Parathyroid adenoma (tissue), 2 donors: ENCODE measurements around the gene CNMD.
A peak's percentile ranks its signal among the peaks of the same experiment; 100 is the strongest.

Experiments used
- H2AFZ ChIP-seq: fragments of 300-600 bp; sonication (generic); one replicate; pipeline ENCODE4 v1.7.0; 2017; ENCODE audit warnings: antibody characterized with exemption, mild to moderate bottlenecking
- H3K27ac ChIP-seq: fragments of 300-600 bp; sonication (generic); one replicate; pipeline ENCODE4 v1.7.0; 2017
- H3K27me3 ChIP-seq: fragments of 300-600 bp; sonication (generic); one replicate; pipeline ENCODE4 v1.7.0; 2017; ENCODE audit warnings: low read length; ENCODE audit not compliant: control insufficient read depth, insufficient read depth
- H3K36me3 ChIP-seq: fragments of 300-600 bp; sonication (generic); one replicate; pipeline ENCODE4 v1.7.0; 2017; ENCODE audit warnings: low read length; ENCODE audit not compliant: control insufficient read depth, insufficient read depth
- H3K4me1 ChIP-seq: fragments of 300-600 bp; sonication (generic); one replicate; pipeline ENCODE4 v1.7.0; 2017; ENCODE audit warnings: control low read depth
- H3K4me2 ChIP-seq: fragments of 300-600 bp; sonication (generic); one replicate; pipeline ENCODE4 v1.7.0; 2017; ENCODE audit warnings: low read length
- H3K4me3 ChIP-seq: fragments of 300-600 bp; sonication (generic); one replicate; pipeline ENCODE4 v1.7.0; 2017; ENCODE audit warnings: low read depth, low read length
- H3K79me2 ChIP-seq: fragments of 300-600 bp; sonication (generic); one replicate; pipeline ENCODE4 v1.7.0; 2017; ENCODE audit warnings: control low read depth
- H3K9ac ChIP-seq: fragments of 300-600 bp; sonication (generic); one replicate; pipeline ENCODE4 v1.7.0; 2017; ENCODE audit warnings: mild to moderate bottlenecking
- H3K9me3 ChIP-seq: fragments of 300-600 bp; sonication (generic); one replicate; pipeline ENCODE4 v1.7.0; 2017; ENCODE audit warnings: low read length; ENCODE audit not compliant: control insufficient read depth
- TF ChIP-seq, protein P1 (sequence below): fragments of 300-600 bp; sonication (generic); IDR thresholded peaks from one replicate; pipeline ENCODE4 v1.7.0; 2017; ENCODE audit warnings: antibody characterized with exemption, mild to moderate bottlenecking
- donor health status: primary hyperparathyroidism.

Gene CNMD

DNA sequence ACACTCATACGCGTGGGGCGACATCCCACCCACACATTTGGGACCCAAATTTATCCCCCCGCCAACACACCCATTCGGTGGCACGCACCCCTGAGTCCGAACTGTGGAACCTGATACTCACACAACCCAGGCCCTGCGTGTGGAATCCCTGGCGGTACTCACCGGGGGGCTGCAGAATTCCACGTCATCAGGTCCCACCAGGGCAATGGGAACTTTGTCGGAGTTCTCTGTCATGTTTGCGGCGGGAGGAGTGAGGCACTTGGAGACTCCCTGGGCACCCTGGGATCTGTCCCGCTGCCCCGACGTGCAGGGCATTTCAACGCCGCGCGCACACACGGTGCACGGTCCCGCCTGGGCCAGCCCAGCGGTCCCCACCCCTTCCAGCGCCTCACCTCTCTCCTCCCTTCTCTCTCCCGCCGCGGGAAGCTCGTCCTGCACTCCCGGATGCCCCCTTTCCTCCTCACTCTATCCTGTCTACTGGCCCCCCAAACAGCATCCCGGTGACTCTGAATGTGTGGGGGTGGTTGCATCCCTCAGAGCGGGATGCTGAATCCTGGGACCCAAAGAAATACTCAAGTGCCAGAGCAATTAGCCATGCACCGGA lies at the start of gene CNMD:
TSS of gene CNMD (minus strand) at position 353 of the 604 bp plus-strand sequence. CDS start at position 234, 119 bp downstream.
- Histone ChIP-seq H3K9me3 (no peaks in the 10 kb centered on the region), H3K27ac (no peak within 1 kb of the TSS), H3K79me2 (no peaks in the 10 kb centered on the region), H3K4me2 (peak within 1 kb of the TSS; percentile 25), H3K27me3 (peaks cover 5% of the 10 kb centered on the region), H2AFZ (no peak within 1 kb of the TSS), H3K36me3 (no peaks in the 10 kb centered on the region), H3K4me3 (no peak within 1 kb of the TSS), H3K9ac (no peak within 1 kb of the TSS), H3K4me1 (no peaks in the 10 kb centered on the region)
- TF ChIP-seq, protein P1, sequence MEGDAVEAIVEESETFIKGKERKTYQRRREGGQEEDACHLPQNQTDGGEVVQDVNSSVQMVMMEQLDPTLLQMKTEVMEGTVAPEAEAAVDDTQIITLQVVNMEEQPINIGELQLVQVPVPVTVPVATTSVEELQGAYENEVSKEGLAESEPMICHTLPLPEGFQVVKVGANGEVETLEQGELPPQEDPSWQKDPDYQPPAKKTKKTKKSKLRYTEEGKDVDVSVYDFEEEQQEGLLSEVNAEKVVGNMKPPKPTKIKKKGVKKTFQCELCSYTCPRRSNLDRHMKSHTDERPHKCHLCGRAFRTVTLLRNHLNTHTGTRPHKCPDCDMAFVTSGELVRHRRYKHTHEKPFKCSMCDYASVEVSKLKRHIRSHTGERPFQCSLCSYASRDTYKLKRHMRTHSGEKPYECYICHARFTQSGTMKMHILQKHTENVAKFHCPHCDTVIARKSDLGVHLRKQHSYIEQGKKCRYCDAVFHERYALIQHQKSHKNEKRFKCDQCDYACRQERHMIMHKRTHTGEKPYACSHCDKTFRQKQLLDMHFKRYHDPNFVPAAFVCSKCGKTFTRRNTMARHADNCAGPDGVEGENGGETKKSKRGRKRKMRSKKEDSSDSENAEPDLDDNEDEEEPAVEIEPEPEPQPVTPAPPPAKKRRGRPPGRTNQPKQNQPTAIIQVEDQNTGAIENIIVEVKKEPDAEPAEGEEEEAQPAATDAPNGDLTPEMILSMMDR: no peak

DNA sequence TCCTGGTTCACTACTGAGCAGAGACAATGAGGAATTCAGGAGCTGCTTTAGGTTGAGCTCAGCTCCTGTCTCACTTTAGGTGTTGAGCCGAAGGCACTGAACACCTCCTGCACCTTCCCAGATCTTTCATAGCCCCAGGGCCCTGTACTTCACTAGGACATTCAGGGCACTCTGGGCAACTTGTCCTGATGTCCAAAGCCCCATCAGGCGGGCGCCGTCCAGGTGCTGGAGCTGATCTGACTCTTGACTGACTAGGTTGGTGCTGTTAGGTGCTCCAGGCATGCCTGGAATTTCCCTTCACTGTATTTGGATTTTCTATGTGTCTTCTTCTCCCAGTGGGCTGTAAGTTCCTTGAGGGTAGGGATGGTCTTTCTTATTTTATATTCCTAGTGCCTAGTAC lies 48.4 kb upstream of the CNMD start:
- Histone ChIP-seq H3K27me3 (no peaks in the 10 kb centered on the region), H3K79me2 (no peaks in the 10 kb centered on the region), H3K27ac (no peak overlapping the region), H3K9ac (no peak overlapping the region), H3K36me3 (no peaks in the 10 kb centered on the region), H3K9me3 (no peaks in the 10 kb centered on the region), H3K4me1 (no peaks in the 10 kb centered on the region), H3K4me2 (no peak overlapping the region), H2AFZ (no peak overlapping the region), H3K4me3 (no peak overlapping the region)
- TF ChIP-seq, protein P1: no peak

DNA sequence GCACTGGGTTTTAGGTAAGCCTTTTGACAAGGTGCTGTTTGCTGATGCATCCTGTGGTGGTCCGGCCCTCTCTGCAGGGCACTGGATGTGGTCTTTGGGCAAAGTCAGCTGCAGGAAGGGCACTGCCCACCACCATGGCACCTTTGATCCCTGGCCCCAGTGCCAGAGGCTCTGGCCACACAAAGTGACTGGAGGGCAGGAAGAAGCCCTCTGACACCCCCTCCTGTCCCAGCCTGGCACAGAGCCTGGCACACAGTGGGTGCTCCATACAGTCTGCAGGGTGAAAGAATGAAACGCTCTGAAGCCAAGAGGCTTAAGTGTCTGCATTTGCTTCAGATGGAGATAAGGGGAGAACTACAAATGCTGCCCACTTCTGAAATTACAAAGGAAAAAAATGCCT lies 47.6 kb upstream of the CNMD start:
- H3K27me3 ChIP-seq: no peaks in the 10 kb centered on the region
- H3K79me2 ChIP-seq: no peaks in the 10 kb centered on the region
- no peak overlapping the region for H3K4me3 ChIP-seq
- H3K9me3 ChIP-seq: no peaks in the 10 kb centered on the region
- no peak overlapping the region for H3K4me2 ChIP-seq
- no peak overlapping the region for H3K9ac ChIP-seq
- H3K27ac ChIP-seq: no peak overlapping the region
- H3K36me3 ChIP-seq: no peaks in the 10 kb centered on the region
- TF ChIP-seq, protein P1: no peak
- H3K4me1 ChIP-seq: no peaks in the 10 kb centered on the region
- H2AFZ ChIP-seq: no peak overlapping the region

DNA sequence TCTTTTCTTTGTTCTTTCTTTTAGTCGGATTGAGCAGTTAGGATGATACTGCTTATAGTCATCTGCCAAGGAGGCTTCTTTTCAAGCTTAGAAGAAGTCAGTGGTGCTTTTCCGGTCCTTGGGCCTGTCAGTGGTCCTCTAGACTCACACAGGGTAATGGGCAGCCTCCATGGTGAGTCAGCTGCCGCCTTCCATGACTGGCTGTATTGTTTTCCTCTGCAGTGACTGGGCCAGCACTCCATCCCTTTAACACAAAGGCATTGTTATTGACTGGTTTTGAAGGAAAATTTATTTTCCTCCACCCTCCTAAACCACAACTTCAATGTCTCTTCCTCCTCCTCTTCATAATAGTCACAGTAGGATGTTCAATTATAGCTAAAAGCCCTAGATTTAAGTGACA lies 47.1 kb upstream of the CNMD start:
- Histone ChIP-seq H3K9ac (no peak overlapping the region), H2AFZ (no peak overlapping the region), H3K79me2 (no peaks in the 10 kb centered on the region), H3K4me2 (no peak overlapping the region), H3K4me1 (no peaks in the 10 kb centered on the region), H3K36me3 (no peaks in the 10 kb centered on the region), H3K27ac (no peak overlapping the region), H3K4me3 (no peak overlapping the region), H3K9me3 (no peaks in the 10 kb centered on the region), H3K27me3 (no peaks in the 10 kb centered on the region)
- TF ChIP-seq, protein P1: no peak

DNA sequence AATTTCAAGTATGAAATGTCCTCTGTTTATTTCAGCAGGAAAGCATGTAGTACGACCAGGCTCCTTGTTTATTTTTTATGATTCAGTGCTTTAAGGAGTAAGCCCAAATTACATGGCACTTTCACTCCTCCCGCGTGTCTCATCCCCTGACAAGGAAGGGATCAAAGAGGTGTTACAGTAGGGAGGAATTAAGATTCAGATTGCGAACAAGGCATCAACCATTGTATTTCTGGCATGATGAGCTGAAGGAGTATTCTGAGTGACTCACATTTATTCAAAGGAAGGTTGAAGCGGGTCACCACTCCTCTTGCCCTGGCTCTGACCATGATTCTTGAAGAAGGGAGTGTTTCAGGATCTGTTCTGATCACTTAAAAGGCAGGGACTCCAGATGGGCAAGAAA lies 46.1 kb upstream of the CNMD start:
- Histone ChIP-seq H3K4me2 (no peak overlapping the region), H3K27me3 (no peaks in the 10 kb centered on the region), H3K9me3 (no peaks in the 10 kb centered on the region), H3K36me3 (no peaks in the 10 kb centered on the region), H2AFZ (no peak overlapping the region), H3K79me2 (no peaks in the 10 kb centered on the region), H3K4me1 (no peaks in the 10 kb centered on the region), H3K4me3 (no peak overlapping the region), H3K9ac (no peak overlapping the region), H3K27ac (no peak overlapping the region)
- TF ChIP-seq, protein P1: no peak
